ENCODE results near the gene HARBI1.

GRCh38 chr11:46635557-46636139 is 18.6 kb upstream of the HARBI1 start:
- TF ChIP-seq CTCF (IDR thresholded peaks at IDR 0.05) (no peak), POLR2A (IDR thresholded peaks at IDR 0.05) (no peak)

Measured in testis (tissue), 2 donors.